ENCODE measurements around the gene PODN. TPM values are rescaled to one million over a fixed set of nuclear protein-coding genes. Genes with fewer than 3 reads are reported as not detected.

PODN gene
- total and polyA plus RNA-seq, 2 of the 4 experiments (the other 2 are of a cell fraction) = 0.54 to 6.2 TPM

GRCh38 chr1:53129891-53130597 is 68.0 kb downstream of the PODN start:
- no peak overlapping the region for H2BK5ac ChIP-seq (ENCODE audit: low read depth, low read length, poor library complexity, severe bottlenecking)
- no peak for TF ChIP-seq SMC3 (IDR thresholded peaks at IDR 0.05; ENCODE audit: low read depth, low read length)
- TF ChIP-seq CHD1 (IDR thresholded peaks at IDR 0.05; ENCODE audit: low read depth, low read length) = no peak
- CTCF ChIA-PET = no interaction called here
- no peak overlapping the region for H3K27ac ChIP-seq (ENCODE audit: insufficient read depth, low read length)
- no peak overlapping the region; a peak in 1 of 4 replicates for H4K8ac ChIP-seq (ENCODE audit: low read depth in 2 of 2, low read length in 2 of 2)
- no peaks in the 10 kb centered on the region for H4K20me1 ChIP-seq (ENCODE audit: insufficient read depth, low read length)
- H2BK120ac ChIP-seq (ENCODE audit: low read depth, low read length) = peak overlapping the region; percentile 86
- H3K18ac ChIP-seq (ENCODE audit: low read depth, low read length) = 0 out of 2 replicates have a peak overlapping the region, but pooled peaks have one; percentile 7
- POLR2A ChIA-PET (ENCODE audit: unreplicated experiment) = no interaction called here
- 86% methylated on average over 1 of the region's 12 CpGs; no CpG with 5 or more reads in 1 of the 2 experiments for WGBS, 2 experiments (ENCODE audit: extremely low coverage in 2 of 2, insufficient read length in 1 of 2)
- H3K9ac ChIP-seq (ENCODE audit: low read depth, low read length) = no peak overlapping the region
- peak overlapping the region; percentile 97; the same call in 1 of the 3 replicates for H2BK15ac ChIP-seq (ENCODE audit: low read depth, low read length)
- H3K14ac ChIP-seq (replicated peaks; ENCODE audit: low read depth, low read length) = peak overlapping the region; percentile 64
- peak overlapping the region; percentile 65 for H2BK20ac ChIP-seq (ENCODE audit: low read depth, low read length)
- H3K9me3 ChIP-seq (ENCODE audit: control insufficient read depth, insufficient read depth, low read length) = no peaks in the 10 kb centered on the region
- H2AK9ac ChIP-seq (replicated peaks; ENCODE audit: low read depth, low read length, poor library complexity) = no peak overlapping the region
- no peaks in the 10 kb centered on the region for H3K36me3 ChIP-seq (ENCODE audit: control insufficient read depth, insufficient read depth, low read length)
- peaks cover 23% of the 10 kb centered on the region for H3K9me1 ChIP-seq (ENCODE audit: insufficient read depth, low read length)
- intact Hi-C loops (cut with micrococcal nuclease) = no loop called here
- peak overlapping the region; percentile 10 for H2AFZ ChIP-seq (replicated peaks; ENCODE audit: low read length, poor library complexity)
- ATAC-seq (ENCODE audit: low read depth) = no peak
- no peak for DNase-seq
- BruUV-seq (replicated peaks) = no TSS peak
- H3K4me3 ChIP-seq (ENCODE audit: insufficient read depth, low read depth, low read length) = no peak overlapping the region
- H4K5ac ChIP-seq (ENCODE audit: low read depth, low read length) = no peak overlapping the region
- dilution Hi-C loops (cut with HindIII; ENCODE audit: low sequenced_read_pairs, unreplicated experiment) = no loop called here
- peak overlapping the region; percentile 64 for H3K4ac ChIP-seq (ENCODE audit: low read depth, low read length)
- H3K4me2 ChIP-seq (ENCODE audit: low read depth, low read length) = no peak overlapping the region
- no peak overlapping the region for H3K56ac ChIP-seq (ENCODE audit: extremely low read depth, insufficient read depth, low read length)
- H3K27me3 ChIP-seq (ENCODE audit: control insufficient read depth, insufficient read depth, low read length) = no peaks in the 10 kb centered on the region
- H3K79me1 ChIP-seq (ENCODE audit: low read depth in 1 of 2, low read length in 2 of 2) = no peaks in the 10 kb centered on the region
- H3K4me1 ChIP-seq (ENCODE audit: control insufficient read depth, insufficient read depth, low read length) = peaks cover 16% of the 10 kb centered on the region
- H3K23ac ChIP-seq (ENCODE audit: low read depth, low read length) = no peak overlapping the region
- in situ Hi-C loops (cut with MboI; ENCODE audit: low sequenced_read_pairs) = no loop called here
- peak overlapping the region; percentile 90 for H2AK5ac ChIP-seq (ENCODE audit: low read depth, low read length)
- H4K91ac ChIP-seq (ENCODE audit: insufficient read depth, low read depth, low read length) = peak overlapping the region; percentile 79
